ENCODE measurements around the gene UBE2N.

GRCh38 chr12:93451423-93452158, 9.8 kb upstream of the UBE2N start:
- TF ChIP-seq, protein P1, sequence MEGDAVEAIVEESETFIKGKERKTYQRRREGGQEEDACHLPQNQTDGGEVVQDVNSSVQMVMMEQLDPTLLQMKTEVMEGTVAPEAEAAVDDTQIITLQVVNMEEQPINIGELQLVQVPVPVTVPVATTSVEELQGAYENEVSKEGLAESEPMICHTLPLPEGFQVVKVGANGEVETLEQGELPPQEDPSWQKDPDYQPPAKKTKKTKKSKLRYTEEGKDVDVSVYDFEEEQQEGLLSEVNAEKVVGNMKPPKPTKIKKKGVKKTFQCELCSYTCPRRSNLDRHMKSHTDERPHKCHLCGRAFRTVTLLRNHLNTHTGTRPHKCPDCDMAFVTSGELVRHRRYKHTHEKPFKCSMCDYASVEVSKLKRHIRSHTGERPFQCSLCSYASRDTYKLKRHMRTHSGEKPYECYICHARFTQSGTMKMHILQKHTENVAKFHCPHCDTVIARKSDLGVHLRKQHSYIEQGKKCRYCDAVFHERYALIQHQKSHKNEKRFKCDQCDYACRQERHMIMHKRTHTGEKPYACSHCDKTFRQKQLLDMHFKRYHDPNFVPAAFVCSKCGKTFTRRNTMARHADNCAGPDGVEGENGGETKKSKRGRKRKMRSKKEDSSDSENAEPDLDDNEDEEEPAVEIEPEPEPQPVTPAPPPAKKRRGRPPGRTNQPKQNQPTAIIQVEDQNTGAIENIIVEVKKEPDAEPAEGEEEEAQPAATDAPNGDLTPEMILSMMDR (conservative IDR thresholded peaks at IDR 0.05; ENCODE audit: low read length) = no peak
- no peak for TF ChIP-seq EZH2phosphoT487 (IDR thresholded peaks at IDR 0.05; ENCODE audit: borderline replicate concordance)

Data from Loucy (cell line).